Large intestine (tissue), 3 donors: ENCODE data around the gene CCT5. TPM values are rescaled to one million over a fixed set of nuclear protein-coding genes. Genes with fewer than 3 reads are reported as not detected.
A peak's percentile ranks its signal among the peaks of the same experiment; 100 is the strongest.

Experiments
- DNase-seq, 2 donors: peaks; one replicate each; pipeline versions ENCODE4 v3.0.0 to v3.0.0-alpha.2; 2013
- H3K27ac ChIP-seq: one replicate; pipeline ENCODE4 v1.5.1; 2013; ENCODE audit warnings: low read length
- H3K27me3 ChIP-seq: 2 replicates; pipeline ENCODE4 v1.6.1; 2013; ENCODE audit warnings: low read length; ENCODE audit not compliant: control insufficient read depth, insufficient read depth
- H3K36me3 ChIP-seq: 2 replicates; pipeline ENCODE4 v1.6.1; 2013; ENCODE audit warnings: low read length; ENCODE audit not compliant: control insufficient read depth, insufficient read depth
- H3K4me1 ChIP-seq: one replicate; pipeline ENCODE4 v1.6.1; 2013; ENCODE audit warnings: low read length; ENCODE audit not compliant: control insufficient read depth, insufficient read depth
- H3K4me3 ChIP-seq: one replicate; pipeline ENCODE4 v1.5.1; 2013; ENCODE audit warnings: low read length
- H3K9me3 ChIP-seq: one replicate; pipeline ENCODE4 v1.6.1; 2013; ENCODE audit warnings: mild to moderate bottlenecking, low read depth, low read length, moderate library complexity; ENCODE audit not compliant: control insufficient read depth
- WGBS: methylation state at CpG from one replicate; pipeline ENCODE4 v1.1.5; 2013; ENCODE audit warnings: low lambda C conversion rate; ENCODE audit not compliant: insufficient coverage; 5-methylcytosine and 5-hydroxymethylcytosine counted together
- polyA plus RNA-seq: library from polyadenylated mRNA; unstranded; fragments of 120-200 nt; gene quantifications from one replicate; pipeline ENCODE4 v1.2.1, GENCODE V29; 2013

Gene CCT5
- polyA plus RNA-seq, 1 donor, result 178 TPM

- no peak overlapping the region for H3K4me3 ChIP-seq
- peaks cover 3% of the 10 kb centered on the region for H3K9me3 ChIP-seq
- H3K27me3 ChIP-seq, result no peaks in the 10 kb centered on the region
- H3K27ac ChIP-seq, result no peak overlapping the region
- no peaks in the 10 kb centered on the region for H3K4me1 ChIP-seq
- H3K36me3 ChIP-seq, result no peaks in the 10 kb centered on the region
- WGBS, result 92% methylated on average over 2 of the region's 8 CpGs
- DNase-seq, result no peak
Observed at GRCh38 chr5:10218658-10219057, 31.4 kb upstream of the CCT5 start.

GRCh38 chr5:10219068-10219467 lies 31.0 kb upstream of the CCT5 start:
- Histone ChIP-seq H3K27me3 (no peaks in the 10 kb centered on the region), H3K4me1 (no peaks in the 10 kb centered on the region), H3K9me3 (peaks cover 7% of the 10 kb centered on the region), H3K4me3 (no peak overlapping the region), H3K27ac (no peak overlapping the region), H3K36me3 (no peaks in the 10 kb centered on the region)
- 86% methylated on average over 1 of the region's 4 CpGs for WGBS
- no peak for DNase-seq

GRCh38 chr5:10220248-10220647 lies 29.8 kb upstream of the CCT5 start:
- Histone ChIP-seq H3K36me3 (no peaks in the 10 kb centered on the region), H3K9me3 (peaks cover 13% of the 10 kb centered on the region), H3K27ac (no peak overlapping the region), H3K27me3 (no peaks in the 10 kb centered on the region), H3K4me1 (no peaks in the 10 kb centered on the region), H3K4me3 (no peak overlapping the region)
- no CpG with 5 or more reads among the region's 8 CpGs for WGBS
- DNase-seq, result no peak

- peak in 1 of 2 donors; percentile 48 for DNase-seq
- H3K4me3 ChIP-seq, result no peak overlapping the region
- no peak overlapping the region for H3K27ac ChIP-seq
- H3K4me1 ChIP-seq, result no peaks in the 10 kb centered on the region
- peaks cover 4% of the 10 kb centered on the region for H3K36me3 ChIP-seq
- no peaks in the 10 kb centered on the region for H3K27me3 ChIP-seq
- H3K9me3 ChIP-seq, result peaks cover 13% of the 10 kb centered on the region
- no CpG with 5 or more reads among the region's 2 CpGs for WGBS
Observed at GRCh38 chr5:10222326-10222725, 27.8 kb upstream of the CCT5 start.

GRCh38 chr5:10227379-10227778 lies 22.7 kb upstream of the CCT5 start:
- H3K4me3 ChIP-seq, result no peak overlapping the region
- peaks cover 13% of the 10 kb centered on the region for H3K9me3 ChIP-seq
- H3K36me3 ChIP-seq, result peaks cover 5% of the 10 kb centered on the region
- no peak overlapping the region for H3K27ac ChIP-seq
- WGBS, result no CpG with 5 or more reads among the region's 7 CpGs
- no peaks in the 10 kb centered on the region for H3K4me1 ChIP-seq
- H3K27me3 ChIP-seq, result no peaks in the 10 kb centered on the region
- DNase-seq, result no peak

GRCh38 chr5:10228288-10228687 lies 21.8 kb upstream of the CCT5 start:
- peaks cover 11% of the 10 kb centered on the region for H3K36me3 ChIP-seq
- H3K4me3 ChIP-seq, result no peak overlapping the region
- 86% methylated on average over 1 of the region's 1 CpG for WGBS
- H3K9me3 ChIP-seq, result peaks cover 13% of the 10 kb centered on the region
- no peaks in the 10 kb centered on the region for H3K27me3 ChIP-seq
- no peak for DNase-seq
- no peak overlapping the region for H3K27ac ChIP-seq
- no peaks in the 10 kb centered on the region for H3K4me1 ChIP-seq

GRCh38 chr5:10229306-10230048 lies 20.6 kb upstream of the CCT5 start:
- no peaks in the 10 kb centered on the region for H3K4me1 ChIP-seq
- 93% methylated on average over 5 of the region's 11 CpGs for WGBS
- H3K27me3 ChIP-seq, result no peaks in the 10 kb centered on the region
- H3K9me3 ChIP-seq, result peaks cover 2% of the 10 kb centered on the region
- H3K36me3 ChIP-seq, result peaks cover 13% of the 10 kb centered on the region
- H3K27ac ChIP-seq, result no peak overlapping the region
- no peak for DNase-seq
- H3K4me3 ChIP-seq, result no peak overlapping the region

- Histone ChIP-seq H3K4me1 (no peaks in the 10 kb centered on the region), H3K27ac (no peak overlapping the region), H3K36me3 (peaks cover 20% of the 10 kb centered on the region), H3K27me3 (no peaks in the 10 kb centered on the region), H3K9me3 (no peaks in the 10 kb centered on the region), H3K4me3 (no peak overlapping the region)
- no CpG with 5 or more reads among the region's 9 CpGs for WGBS
- DNase-seq, result no peak
Observed at GRCh38 chr5:10232386-10232785, 17.7 kb upstream of the CCT5 start.

- DNase-seq, result no peak
- no CpG with 5 or more reads among the region's 7 CpGs for WGBS
- H3K27ac ChIP-seq, result no peak overlapping the region
- no peaks in the 10 kb centered on the region for H3K9me3 ChIP-seq
- no peaks in the 10 kb centered on the region for H3K4me1 ChIP-seq
- H3K36me3 ChIP-seq, result peaks cover 23% of the 10 kb centered on the region
- H3K27me3 ChIP-seq, result no peaks in the 10 kb centered on the region
- H3K4me3 ChIP-seq, result no peak overlapping the region
Observed at GRCh38 chr5:10233011-10233410, 17.1 kb upstream of the CCT5 start.

- no peaks in the 10 kb centered on the region for H3K4me1 ChIP-seq
- H3K27ac ChIP-seq, result no peak overlapping the region
- H3K9me3 ChIP-seq, result no peaks in the 10 kb centered on the region
- H3K4me3 ChIP-seq, result no peak overlapping the region
- no peaks in the 10 kb centered on the region for H3K27me3 ChIP-seq
- peak in 1 of 2 donors; percentile 33 for DNase-seq
- peaks cover 26% of the 10 kb centered on the region for H3K36me3 ChIP-seq
- WGBS, result 49% methylated on average over 2 of the region's 7 CpGs
Observed at GRCh38 chr5:10233505-10233904, 16.6 kb upstream of the CCT5 start.

- Histone ChIP-seq H3K4me3 (no peak overlapping the region), H3K27me3 (no peaks in the 10 kb centered on the region), H3K4me1 (no peaks in the 10 kb centered on the region), H3K27ac (no peak overlapping the region), H3K9me3 (no peaks in the 10 kb centered on the region), H3K36me3 (peaks cover 29% of the 10 kb centered on the region)
- 83% methylated on average over 2 of the region's 8 CpGs for WGBS
- DNase-seq, result no peak
Observed at GRCh38 chr5:10235350-10235749, 14.7 kb upstream of the CCT5 start.
